Neural progenitor cell (in vitro differentiated cells): ENCODE results near the gene HACE1.

Experiments
- CTCF ChIP-seq: fragments of 200-600 bp; sonication (generic); IDR thresholded peaks from 2 replicates; pipeline ENCODE4 v1.5.1; 2017; ENCODE audit warnings: antibody characterized with exemption, mild to moderate bottlenecking
- EZH2phosphoT487 ChIP-seq: fragments of 200-600 bp; sonication (generic); IDR thresholded peaks from 2 replicates; pipeline ENCODE4 v1.6.1; 2017; ENCODE audit warnings: antibody characterized with exemption

GRCh38 chr6:104885518-104886043 lies 25.9 kb upstream of the HACE1 start:
- TF ChIP-seq CTCF, result no peak
- no peak for TF ChIP-seq EZH2phosphoT487
